ENCODE measurements around the gene CD38.
"Not testable (repeated sequence)": the region's sequence is repeated elsewhere in the genome, so short reads cannot be mapped to it uniquely, and the experiment has no call there.

The CD38 gene

DNA sequence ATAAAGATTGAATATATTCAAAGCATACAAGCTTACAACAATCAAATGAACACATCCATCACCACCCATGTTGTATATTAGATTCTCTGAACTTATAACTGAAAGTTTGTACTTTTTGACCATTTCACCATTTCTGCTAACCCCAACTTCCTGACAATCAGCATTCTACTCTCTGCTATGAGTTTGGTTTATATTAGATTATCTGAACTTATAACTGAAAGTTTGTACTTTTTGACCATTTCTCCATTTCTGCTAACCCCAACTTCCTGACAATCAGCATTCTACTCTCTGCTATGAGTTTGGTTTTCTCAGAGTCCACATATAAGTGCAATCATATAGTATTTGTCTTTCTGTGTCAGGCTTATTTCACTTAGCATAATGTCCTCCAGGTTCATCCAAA lies 15.7 kb upstream of the CD38 start:
- not testable (repeated sequence) for DNase-seq (ENCODE audit: low read depth)

DNA sequence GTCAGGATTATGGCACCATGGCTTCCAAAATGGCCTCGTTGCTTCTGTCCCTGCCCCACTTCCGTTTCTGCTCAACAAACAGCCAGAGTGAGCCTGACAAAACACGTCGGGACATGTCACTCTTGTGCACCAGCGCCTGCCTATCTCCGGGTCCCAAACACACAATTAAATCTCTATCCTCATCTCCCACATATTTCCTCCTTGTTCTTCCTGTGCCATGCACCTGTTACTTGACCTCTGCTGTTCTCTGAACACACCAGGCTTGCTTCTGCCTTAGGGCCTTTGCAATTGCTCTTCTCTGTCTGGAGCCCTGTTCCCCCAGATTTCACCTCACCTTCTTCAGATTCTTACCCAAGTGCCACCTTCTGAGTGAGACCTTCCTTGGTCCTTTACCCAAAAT lies 12.7 kb upstream of the CD38 start:
- no peak for DNase-seq (ENCODE audit: low read depth)

DNA sequence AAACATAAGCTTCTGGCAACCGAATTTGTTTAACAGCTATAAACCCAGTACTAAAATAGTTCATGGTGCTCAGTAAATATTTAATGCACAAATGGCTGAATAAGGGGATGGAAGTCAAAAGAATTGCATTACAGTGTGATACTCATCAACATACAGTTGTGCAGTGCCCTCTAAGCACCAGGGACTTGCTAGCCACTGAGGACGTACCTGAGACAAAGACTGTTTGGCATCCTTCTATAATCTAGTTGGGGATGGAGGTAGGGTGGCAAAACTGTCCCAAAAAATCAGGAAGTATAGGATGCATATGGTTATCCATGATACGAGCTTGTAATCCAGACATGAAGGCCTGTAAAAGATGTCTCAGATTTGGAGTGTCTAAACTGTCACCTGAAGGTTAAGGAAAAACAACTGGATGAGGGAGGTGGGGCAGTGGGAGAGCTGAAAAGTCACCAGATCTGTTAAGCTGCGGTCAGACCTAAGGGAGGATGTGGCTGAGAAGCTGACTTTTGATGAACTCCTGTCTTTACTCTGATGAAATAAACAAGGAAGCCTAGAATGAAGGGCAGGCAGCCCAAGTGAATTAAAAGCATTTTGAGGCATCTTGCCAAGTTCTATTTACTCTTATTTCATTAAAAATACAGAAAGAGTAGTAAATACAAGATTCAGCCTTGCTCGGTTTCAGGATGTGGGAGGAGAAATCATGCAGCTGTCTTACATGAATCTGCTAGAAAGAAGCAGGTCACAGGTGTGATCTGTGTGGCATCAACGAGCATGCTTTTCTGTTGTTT lies 12.0 kb upstream of the CD38 start:
- DNase-seq (ENCODE audit: low read depth): no peak

DNA sequence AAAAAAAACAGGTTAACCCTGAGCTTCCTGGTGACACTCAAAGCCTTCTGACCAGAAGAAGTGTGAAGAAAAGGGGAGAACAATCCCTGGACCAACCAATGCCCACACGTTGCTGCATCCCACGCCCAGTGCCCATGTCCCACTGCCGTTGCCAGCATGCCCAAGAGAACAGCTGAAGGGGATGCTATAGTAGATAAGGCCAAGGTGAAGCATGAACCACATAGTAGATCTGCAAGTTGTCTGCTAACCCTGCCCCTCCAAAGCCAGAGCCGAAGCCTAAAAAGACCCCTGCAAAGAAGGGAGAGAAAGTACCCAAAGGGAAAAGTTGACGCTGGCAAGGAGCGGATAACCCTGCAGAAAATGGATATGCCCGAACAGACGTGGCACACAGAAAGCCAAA lies 11.3 kb upstream of the CD38 start:
- no peak for DNase-seq (ENCODE audit: low read depth)

DNA sequence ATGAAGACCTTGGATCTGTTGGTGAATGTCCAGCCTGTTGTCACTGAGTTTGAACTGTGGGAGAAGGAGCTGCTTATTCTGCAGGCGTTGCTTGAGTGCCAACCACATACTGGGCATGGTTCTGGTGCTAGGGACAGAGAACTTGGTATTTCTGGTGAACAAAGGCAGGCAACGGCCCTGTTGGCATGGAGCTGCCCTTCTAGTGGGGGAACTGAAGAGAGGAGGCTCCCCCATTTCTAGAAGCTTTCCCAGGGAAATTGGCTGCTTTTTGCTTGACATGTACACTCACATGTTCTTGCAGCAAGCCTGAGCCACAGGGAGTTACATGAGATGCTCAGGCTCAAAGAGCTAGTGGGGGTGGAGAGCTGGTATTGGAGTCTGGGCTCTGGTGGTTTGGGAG lies 8.9 kb upstream of the CD38 start:
- no peak for DNase-seq (ENCODE audit: low read depth)

DNA sequence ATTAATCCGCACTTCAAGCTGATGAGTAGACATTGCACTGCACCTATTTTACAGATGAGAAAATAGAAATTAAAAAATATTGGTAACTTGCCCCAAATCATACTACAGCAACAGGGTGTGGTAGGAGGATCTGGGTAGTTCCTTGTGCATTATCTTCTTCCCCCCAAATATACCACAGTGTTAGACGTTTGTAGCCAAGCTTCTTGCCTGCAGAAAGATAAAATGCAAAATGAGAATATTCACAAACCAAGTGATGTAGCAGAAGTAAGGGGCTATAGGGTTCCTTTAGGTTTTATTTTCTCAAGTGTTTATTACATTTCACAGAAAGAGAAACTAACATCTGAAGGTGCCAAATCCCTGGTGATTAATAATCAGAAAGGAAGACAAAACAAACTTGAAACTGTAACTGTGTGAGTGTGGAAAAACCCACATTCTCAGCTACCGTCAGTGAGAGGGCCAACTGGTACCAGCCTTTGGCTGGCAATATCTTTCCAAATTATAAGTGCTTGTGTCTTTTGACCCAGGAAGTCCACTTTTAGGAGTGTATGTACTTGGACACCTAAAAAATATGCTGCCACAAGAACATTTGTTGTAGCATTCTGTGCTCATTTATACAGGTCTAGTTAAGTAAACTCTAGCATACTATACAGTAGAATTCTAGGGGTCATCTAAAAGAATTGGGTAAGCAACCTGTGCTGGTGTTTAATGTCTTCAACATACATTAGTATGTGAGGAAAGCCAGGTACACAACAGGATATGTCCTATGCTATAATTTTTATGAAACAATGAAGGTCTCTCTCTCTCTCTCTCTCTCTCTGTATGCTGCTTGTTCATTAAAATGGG lies 6.7 kb upstream of the CD38 start:
- DNase-seq (ENCODE audit: low read depth): no peak

DNA sequence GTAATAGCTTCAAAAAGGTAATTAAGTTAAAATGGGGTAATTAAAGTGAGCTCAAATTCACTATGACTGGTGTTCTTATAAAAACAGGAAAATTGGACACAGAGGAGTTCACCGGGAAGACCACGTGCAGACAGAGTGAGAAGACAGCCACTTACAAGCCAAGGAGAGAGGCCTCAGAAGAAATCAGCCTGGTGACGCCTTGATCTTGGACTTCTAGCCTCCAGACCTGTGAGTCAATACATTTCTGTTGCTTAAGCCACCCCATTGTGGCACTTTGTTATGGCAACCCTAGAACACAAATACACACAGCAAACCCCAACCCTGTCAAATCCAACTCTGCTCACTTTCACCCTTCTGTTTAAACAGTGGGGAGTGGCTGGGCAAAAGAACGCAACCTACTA lies 4.1 kb upstream of the CD38 start:
- no peak for DNase-seq (ENCODE audit: low read depth)

DNA sequence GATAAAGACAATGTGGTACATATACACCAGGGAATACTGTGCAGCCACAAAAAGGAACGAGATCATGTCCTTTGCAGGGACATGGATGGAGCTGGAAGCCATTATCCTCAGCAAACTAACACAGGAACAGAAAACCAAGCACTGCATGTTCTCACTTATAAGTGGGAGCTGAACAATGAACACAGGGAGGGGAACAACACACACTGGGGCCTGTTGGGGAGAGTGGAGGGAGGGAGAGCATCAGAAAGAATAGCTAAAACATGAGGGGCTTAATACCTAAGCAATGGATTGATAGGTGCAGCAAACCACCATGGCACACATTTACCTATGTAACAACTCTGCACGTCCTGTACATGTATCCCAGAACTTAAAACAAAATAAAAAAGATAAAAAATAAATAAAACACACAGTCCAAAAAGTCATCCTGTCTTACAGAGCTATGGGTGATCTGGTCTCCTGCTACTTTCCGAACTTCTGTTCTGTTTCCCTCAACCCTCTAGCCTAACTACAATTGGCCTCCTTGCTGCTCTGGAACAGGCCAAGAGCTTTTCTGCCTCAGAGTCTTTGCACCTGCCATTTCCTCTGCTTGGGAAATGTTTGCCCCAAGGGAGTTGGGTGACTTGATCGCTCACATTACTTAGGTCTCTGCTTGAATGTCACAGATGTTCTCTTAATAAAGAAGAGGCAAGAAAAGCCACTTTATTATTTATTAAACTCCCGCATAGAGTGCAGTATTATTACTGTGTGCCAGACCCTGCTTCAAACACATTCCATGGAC lies 1.1 kb upstream of the CD38 start:
- DNase-seq (ENCODE audit: low read depth): no peak

DNA sequence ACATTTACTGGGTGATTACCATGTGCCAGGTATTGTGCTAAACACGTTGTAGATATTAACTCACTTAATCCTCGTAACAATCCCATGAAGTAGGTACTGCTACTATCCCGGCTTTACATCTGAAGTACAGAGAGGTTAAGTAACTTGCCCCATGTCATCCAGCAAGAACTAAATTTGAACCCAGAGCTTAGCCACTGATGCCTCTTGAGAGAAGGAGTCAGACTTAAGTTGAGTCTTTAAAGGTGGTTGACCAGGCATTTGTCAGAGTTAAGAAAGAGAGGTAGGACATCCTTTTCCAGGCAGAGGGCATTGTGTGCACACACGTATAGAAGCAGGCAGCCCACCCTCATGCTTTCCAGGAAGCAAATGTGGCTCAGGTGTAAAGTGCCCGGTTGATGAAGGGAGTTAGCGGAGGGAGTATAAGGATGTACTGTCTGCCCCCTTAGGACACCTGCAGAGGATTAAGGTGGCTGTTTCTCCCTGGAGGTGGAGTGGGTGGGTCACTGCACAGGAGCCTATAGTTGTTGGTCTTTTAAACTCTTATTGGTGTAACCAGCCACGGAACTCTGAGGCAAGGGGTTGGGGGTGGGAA lies 335 bp upstream of the CD38 start:
- DNase-seq (ENCODE audit: low read depth): no peak

DNA sequence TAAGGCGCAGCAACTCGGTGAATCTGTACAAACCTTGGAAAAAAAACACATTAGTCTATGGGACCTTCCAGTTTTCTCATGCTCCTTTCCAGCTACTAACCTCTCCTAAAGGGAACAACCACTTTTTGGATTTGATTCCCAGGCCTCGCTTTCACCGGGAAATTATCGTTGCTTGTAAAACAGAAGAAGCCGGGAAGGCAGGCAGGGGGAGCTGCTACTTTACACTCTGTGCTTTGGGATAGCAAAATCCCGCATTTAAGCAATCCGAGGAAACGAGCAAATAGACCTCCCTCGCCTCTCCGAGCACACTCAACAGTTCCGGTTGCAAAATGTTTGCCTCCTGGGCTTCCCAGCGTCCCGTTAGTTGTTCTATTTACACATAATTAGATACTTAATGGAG lies 1.2 kb downstream of the CD38 start:
- DNase-seq (ENCODE audit: low read depth): no peak

DNA sequence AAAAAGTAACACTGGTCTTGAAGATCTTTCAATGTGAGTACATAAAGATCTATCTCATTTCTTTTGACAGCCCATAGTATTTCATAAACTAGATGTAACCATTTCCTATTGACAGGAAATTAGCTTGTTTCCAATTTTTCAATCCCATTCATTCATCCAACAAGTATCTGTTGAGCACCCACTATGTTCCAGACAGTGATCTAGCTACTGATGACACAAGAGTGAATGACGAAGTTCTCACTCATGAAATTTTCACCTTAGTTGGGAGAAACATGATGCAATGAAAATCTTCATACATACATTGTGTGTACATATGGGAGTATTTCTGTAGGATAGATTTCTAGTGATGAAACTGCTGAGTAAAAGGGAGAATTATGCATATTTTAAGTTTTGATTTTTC lies 1.7 kb downstream of the CD38 start:
- no peak for DNase-seq (ENCODE audit: low read depth)

DNA sequence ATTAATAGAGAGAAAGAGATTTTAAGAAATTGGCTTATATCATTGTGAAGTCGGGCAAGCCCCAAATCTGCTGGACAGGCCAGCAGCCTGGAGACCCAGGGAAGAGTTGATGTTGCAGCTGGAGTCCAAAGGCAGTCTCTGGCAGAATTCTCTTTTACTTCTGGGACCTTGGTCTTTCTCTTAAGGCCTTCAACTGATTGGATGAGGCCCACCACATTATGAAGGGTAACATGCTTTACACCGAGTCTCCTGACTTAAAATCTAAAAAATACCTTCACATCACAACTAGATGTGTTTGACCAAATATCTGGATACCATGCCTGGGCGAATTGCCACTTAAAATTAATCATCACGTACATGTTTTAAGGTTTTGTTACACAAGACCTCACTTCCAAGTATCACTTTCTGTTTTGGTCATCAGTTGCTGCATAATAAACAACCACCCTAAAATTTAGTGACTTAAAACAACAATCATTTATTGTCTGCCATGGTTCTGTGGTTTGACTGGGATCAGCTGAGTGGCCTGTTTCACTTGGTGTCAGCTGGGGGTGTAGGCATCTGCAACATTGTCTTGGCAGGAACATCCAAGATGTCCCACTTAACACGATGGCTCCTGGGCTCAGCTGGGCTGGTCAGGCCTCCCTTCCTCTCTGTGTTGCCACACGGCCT lies 3.4 kb downstream of the CD38 start:
- DNase-seq (ENCODE audit: low read depth): no peak

DNA sequence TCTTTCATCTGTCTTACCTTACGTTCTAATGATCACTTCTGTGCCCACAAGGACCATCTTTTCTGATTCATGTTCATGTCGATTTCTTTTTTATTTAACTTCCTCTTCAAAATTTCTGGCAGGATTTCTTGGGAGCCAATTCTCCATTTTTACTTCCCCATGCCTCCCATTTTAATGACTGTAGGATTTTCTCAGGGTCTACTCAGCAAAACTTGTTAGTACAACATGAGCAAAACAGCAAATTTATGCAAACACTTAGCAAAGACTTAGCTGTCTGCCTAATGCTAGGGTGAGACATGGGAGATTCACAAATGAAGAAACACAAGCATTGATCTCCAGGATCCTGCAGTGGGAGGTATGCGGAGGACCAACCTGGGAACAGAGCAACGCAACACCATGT lies 5.5 kb downstream of the CD38 start:
- DNase-seq (ENCODE audit: low read depth): no peak

DNA sequence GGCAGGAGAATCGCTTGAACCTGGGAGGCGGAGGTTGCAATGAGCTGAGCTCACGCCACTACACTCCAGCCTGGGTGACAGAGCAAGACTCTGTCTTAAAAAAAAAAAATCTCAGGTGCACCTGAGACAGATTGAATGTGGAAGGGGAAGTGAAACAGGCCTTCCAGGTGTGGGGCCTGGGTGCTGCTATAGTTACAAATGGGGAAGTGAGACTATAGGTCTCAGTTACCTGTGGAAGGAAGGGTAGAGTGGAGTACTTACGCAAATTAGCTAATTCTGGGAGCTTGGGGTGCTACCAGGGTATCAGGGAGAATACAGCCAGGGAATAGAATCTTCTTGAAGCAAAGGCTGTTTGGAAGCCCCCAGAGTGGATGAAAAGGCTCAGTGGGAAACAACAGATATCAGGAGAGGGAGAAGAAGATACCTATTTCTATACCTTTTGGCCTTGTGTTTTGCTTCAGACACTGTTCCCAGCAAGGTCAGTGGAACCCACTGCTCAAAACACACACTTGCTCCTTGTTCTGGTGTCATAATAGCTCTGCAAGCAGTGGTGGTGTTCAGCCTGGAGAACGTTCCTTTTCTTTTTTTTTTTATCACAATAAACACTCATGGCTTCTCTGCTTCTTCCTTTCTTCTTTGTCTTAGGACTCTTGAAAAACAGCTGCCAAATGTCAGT lies 7.0 kb downstream of the CD38 start:
- no peak for DNase-seq (ENCODE audit: low read depth)

DNA sequence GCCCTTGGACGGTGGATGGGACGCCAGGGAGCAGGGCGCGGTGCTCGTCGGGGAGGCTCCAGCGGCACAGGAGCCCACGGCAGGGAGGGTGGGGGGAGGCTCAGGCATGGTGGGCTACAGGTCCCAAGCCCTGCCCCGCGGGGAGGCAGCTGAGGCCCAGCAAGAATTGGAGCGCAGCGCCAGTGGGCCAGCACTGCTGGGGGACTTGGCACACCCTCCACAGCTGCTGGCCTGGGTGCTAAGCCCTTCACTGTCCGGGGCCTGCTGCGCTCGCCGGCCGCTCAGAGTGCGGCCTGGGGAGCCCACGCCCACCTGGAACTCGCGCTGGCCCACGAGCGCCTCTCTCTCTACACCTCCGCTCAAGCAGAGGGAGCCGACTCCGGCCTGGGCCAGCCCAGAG lies 8.6 kb downstream of the CD38 start:
- DNase-seq (ENCODE audit: low read depth): no peak

DNA sequence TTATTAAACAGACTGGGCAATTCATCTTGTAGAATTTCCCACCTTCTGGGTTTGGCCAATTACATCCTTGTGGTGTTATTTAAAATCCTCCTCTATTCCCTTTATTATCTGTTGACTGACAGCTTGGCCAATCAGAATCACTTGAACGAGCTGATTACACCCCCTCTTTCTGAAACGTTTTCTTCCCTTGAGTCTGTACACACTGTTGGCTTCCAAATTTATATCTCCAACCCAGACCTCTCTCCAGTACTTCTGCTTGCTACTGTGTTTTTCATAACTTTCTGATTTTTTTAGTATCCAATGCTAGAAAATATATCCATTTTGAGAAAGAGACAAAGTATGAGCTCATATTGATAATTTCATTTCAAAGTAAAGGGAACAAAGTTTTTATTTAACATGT lies 14.8 kb downstream of the CD38 start:
- no peak for DNase-seq (ENCODE audit: low read depth)

DNA sequence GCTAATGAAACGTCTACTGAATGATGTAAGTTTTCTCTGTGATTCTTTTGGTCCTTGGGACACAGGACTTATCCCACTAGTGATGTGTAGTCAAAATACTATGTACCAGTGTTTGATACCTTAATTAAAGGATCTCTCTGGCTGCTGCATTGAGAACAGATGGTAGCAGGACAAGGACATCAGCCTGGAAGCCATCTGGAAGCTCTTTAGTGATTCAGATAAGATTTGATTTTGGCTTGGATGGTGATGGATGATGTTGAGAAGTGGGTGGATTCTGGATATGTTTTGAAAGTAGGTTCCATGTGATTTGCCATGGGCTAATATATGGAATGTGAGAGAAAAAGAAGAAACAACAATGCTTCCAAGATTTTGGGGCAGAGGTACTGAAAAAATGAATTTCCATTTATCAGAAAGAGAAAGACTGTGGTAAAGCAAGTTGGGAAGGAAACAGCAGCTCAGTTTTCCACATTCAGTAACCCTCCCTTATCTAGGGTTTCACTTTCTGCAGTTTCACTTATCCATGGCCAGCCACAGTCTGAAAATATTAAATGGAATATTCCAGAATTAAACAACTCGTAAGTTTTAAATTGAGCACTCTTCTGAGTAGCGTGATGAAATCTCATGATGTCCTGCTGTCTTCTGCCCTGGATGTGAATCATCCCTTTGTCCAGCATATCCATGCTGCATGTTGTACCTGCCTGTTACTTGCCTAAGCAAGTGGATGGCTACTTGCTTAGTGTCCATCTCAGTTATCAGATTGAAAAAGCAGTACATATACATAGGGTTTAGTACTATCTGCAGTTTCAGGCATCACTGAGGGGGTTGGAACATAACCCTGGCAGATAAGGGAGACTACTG lies 15.6 kb downstream of the CD38 start:
- no peak for DNase-seq (ENCODE audit: low read depth)

DNA sequence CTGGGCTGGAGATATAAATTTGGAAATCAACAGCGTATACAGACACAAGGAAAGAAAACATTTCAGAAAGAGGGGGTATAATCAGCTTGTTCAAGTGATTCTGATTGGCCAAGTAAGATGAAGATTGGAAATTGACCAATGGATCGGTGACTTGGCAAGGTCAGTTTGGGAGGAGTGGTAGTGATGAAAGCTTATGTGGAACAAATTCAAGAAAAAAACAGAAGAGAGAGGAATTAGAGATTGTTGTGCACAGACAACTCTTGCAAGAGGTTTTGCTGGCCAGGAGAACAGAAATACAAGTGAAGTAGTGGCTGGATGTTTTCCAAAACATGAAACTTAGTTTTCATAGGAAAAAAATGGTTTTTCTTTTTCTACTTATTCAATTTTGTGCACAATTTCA lies 16.3 kb downstream of the CD38 start:
- DNase-seq (ENCODE audit: low read depth): no peak

DNA sequence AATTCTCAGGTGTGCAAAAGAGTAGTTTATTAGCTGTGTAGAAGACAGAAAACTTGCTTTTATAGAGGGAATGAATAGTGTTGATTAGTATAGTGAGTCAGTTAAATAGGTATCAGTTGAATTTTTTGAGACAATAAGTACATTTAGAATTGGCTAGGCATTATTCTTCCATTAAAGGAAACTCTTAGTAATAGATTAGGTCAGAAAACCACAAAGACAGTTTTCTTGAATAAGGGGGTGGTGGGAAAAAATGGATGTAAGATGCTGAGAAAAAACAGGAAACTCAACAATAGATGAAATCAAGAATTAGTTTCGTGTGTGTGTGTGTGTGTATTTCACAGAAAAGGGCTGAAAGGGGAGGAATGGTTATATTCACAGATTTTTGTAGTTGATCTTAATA lies 16.8 kb downstream of the CD38 start:
- DNase-seq (ENCODE audit: low read depth): no peak

DNA sequence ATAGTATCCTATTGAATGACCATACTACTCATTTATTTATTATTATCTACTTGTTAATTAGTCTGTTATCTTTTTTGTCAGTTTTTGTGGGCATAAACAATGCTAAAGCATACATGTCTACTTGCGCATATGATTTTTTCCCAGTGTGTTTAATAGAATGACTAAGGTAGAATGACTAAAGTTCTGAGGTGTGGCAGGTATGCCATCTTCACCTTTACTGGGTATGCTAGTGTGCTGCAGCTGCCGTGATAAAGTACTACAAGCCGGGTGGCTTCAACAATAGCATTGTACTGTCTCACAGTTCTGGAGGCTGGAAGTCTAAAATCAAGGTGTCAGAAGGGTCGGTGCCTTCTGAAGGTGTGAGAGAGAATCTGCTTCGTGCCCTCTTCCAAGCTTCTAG lies 19.2 kb downstream of the CD38 start:
- DNase-seq (ENCODE audit: low read depth): no peak
